Common myeloid progenitor, CD34-positive (primary cell): ENCODE results near the gene MED9.
"Not testable (repeated sequence)": the region's sequence is repeated elsewhere in the genome, so short reads cannot be mapped to it uniquely, and the experiment has no call there.

Source experiments
- CTCF ChIA-PET: fragments of 350-600 bp; sonication (Branson Sonifier 250); formaldehyde crosslinking; loops from one replicate; lab custom pipeline; 2021; ENCODE audit warnings: antibody characterized with exemption; lab: Charles Lee
- POLR2A ChIA-PET: fragments of 350-600 bp; sonication (Branson Sonifier 250); formaldehyde crosslinking; loops from one replicate; lab custom pipeline; 2021; ENCODE audit warnings: antibody characterized with exemption; lab: Charles Lee
- DNase-seq, 3 donors: peaks; one replicate each; pipeline versions ENCODE4 v3.0.0 to v3.0.0-alpha.2; 2013
- H3K27ac ChIP-seq, 2 experiments: 1 replicate in 1 of 2; 2 replicates in 1 of 2; pipeline ENCODE4 v1.7.0; 2013; ENCODE audit warnings: inconsistent platforms in 2 of 2, low read length in 2 of 2, mild to moderate bottlenecking in 2 of 2, low read depth in 1 of 2, moderate library complexity in 1 of 2; ENCODE audit not compliant: severe bottlenecking in 2 of 2, insufficient read depth in 1 of 2, poor library complexity in 1 of 2
- H3K27me3 ChIP-seq, 5 experiments: replicated peaks in 2 of 5; 1 replicate in 3 of 5; 2 replicates in 2 of 5; pipeline versions ENCODE4 v1.6.1 to v1.7.0; 2013; ENCODE audit warnings: low read length in 4 of 5, mild to moderate bottlenecking in 2 of 5, moderate library complexity in 2 of 5, inconsistent platforms in 1 of 5; ENCODE audit not compliant: insufficient read depth in 5 of 5, control insufficient read depth in 4 of 5
- H3K36me3 ChIP-seq, 4 experiments: 1 replicate in 2 of 4; 2 replicates in 2 of 4; pipeline versions ENCODE4 v1.6.1 to v1.7.0; 2013; ENCODE audit warnings: low read length in 3 of 4, control low read depth in 1 of 4, mild to moderate bottlenecking in 1 of 4; ENCODE audit not compliant: control insufficient read depth in 4 of 4, insufficient read depth in 4 of 4
- H3K4me1 ChIP-seq, 4 experiments: 1 replicate in 3 of 4; 2 replicates in 1 of 4; pipeline versions ENCODE4 v1.6.1 to v1.7.1; 2013; ENCODE audit warnings: low read length in 3 of 4, mild to moderate bottlenecking in 3 of 4, control low read depth in 1 of 4, inconsistent platforms in 1 of 4, moderate library complexity in 1 of 4; ENCODE audit not compliant: control insufficient read depth in 4 of 4, insufficient read depth in 4 of 4; ENCODE audit errors: control extremely low read depth in 1 of 4
- H3K4me3 ChIP-seq, 7 experiments: 1 replicate in 4 of 7; 2 replicates in 3 of 7; pipeline versions ENCODE4 v1.5.1 to v1.7.0; 2013; ENCODE audit warnings: mild to moderate bottlenecking in 7 of 7, low read length in 6 of 7, moderate library complexity in 6 of 7, inconsistent platforms in 2 of 7, low read depth in 2 of 7, control low read depth in 1 of 7; ENCODE audit not compliant: insufficient read depth in 4 of 7, control insufficient read depth in 1 of 7; ENCODE audit errors: extremely low read depth in 1 of 7
- H3K9me3 ChIP-seq, 5 experiments: 1 replicate in 4 of 5; 2 replicates in 1 of 5; pipeline versions ENCODE4 v1.6.1 to v1.7.1; 2013; ENCODE audit warnings: low read length in 4 of 5, mild to moderate bottlenecking in 2 of 5, inconsistent platforms in 1 of 5, low read depth in 1 of 5, moderate library complexity in 1 of 5; ENCODE audit not compliant: control insufficient read depth in 4 of 5, insufficient read depth in 2 of 5; ENCODE audit errors: control extremely low read depth in 1 of 5
- WGBS: methylation state at CpG from one replicate; pipeline ENCODE4 v1.1.5; 2013; ENCODE audit not compliant: insufficient coverage; 5-methylcytosine and 5-hydroxymethylcytosine counted together

Gene MED9

GRCh38 chr17:17463821-17464220, 13.0 kb upstream of the MED9 start:
- 97% methylated on average over 4 of the region's 6 CpGs for WGBS
- no peak overlapping the region for H3K27ac ChIP-seq
- H3K4me1 ChIP-seq, result peaks cover 0 to 3% (median 0%) of the 10 kb centered on the region in 4 experiments
- H3K9me3 ChIP-seq, result no peaks in the 10 kb centered on the region
- ChIA-PET POLR2A (no interaction called here), CTCF (interaction anchor here (1.0 to 1.5 kb wide), 3 partner anchors 9 to 98 kb away, joined by 3 to 4 read pairs (median 3); no protein-coding TSS in a partner anchor)
- no peak for DNase-seq
- no peaks in the 10 kb centered on the region for H3K36me3 ChIP-seq
- no peak overlapping the region for H3K4me3 ChIP-seq
- peaks cover 0 to 2% (median 0%) of the 10 kb centered on the region in 5 experiments for H3K27me3 ChIP-seq

GRCh38 chr17:17465878-17466277, 10.9 kb upstream of the MED9 start:
- POLR2A ChIA-PET, H3K27me3 ChIP-seq, H3K4me3 ChIP-seq, H3K36me3 ChIP-seq, H3K4me1 ChIP-seq, DNase-seq, H3K27ac ChIP-seq, H3K9me3 ChIP-seq: not testable (repeated sequence)
- CTCF ChIA-PET, result interaction anchor here (1.0 to 3.1 kb wide), 3 partner anchors 8 to 462 kb away, joined by 3 to 13 read pairs (median 3); no protein-coding TSS in a partner anchor
- WGBS, result 100% methylated on average over 1 of the region's 1 CpG

DNA sequence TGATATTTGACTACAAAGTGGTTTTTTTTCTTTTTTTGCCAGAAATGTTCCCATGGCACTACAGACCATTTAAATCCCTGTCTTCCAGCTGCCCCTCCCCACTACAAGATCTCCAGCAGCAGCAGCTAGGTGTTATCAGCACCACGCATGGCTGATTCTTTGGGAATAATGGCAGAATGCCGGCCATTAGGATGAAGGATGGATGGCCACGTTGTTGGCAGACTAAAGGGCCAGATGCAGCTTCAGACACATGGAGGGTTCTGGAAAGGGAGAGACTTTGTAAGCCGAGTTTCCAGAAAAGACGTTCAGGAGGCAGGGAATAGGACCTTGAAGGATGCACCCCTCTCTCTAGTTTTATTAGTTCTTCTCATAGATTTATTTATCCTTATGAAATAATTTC, 10.3 kb upstream of the MED9 start:
- POLR2A ChIA-PET, result no interaction called here

DNA sequence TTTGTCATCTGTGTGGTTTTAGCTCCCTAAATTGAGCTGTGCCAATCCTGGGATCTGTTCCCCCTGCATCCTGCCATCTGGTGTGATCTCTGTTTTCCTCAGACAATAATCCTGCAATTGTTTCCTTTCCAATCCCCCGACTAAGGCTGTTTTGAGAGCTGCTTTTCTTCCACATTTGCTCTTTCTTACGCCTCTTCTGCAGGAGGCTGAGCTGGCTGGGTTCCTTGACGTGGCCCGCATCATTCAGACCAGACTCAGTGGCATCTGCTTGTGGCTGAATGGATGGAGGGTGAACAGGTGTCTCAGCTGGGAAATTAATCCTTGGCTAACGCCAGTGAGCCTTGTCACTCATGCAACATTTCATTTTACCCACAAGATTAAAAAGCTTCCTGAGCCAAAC, 9.8 kb upstream of the MED9 start:
- Histone ChIP-seq H3K4me3 (no peak overlapping the region), H3K36me3 (no peaks in the 10 kb centered on the region), H3K27me3 (peaks cover 0 to 2% (median 0%) of the 10 kb centered on the region in 5 experiments), H3K4me1 (peaks cover 0 to 3% (median 0%) of the 10 kb centered on the region in 4 experiments), H3K27ac (no peak overlapping the region), H3K9me3 (no peaks in the 10 kb centered on the region)
- no peak for DNase-seq
- ChIA-PET CTCF (interaction anchor here (1.0 to 3.1 kb wide), 3 partner anchors 12 to 461 kb away, joined by 3 to 13 read pairs (median 3); no protein-coding TSS in a partner anchor), POLR2A (no interaction called here)
- WGBS, result 100% methylated on average over 3 of the region's 5 CpGs

More for the DNA sequence above, 10.3 kb upstream of the MED9 start:
- 63% methylated on average over 3 of the region's 5 CpGs for WGBS
- CTCF ChIA-PET, result interaction anchor here (1.0 to 3.1 kb wide), 3 partner anchors 7 to 461 kb away, joined by 3 to 13 read pairs (median 3); no protein-coding TSS in a partner anchor
- Histone ChIP-seq H3K9me3 (no peaks in the 10 kb centered on the region), H3K27me3 (peaks cover 0 to 2% (median 0%) of the 10 kb centered on the region in 5 experiments), H3K36me3 (no peaks in the 10 kb centered on the region), H3K27ac (no peak overlapping the region), H3K4me3 (no peak overlapping the region), H3K4me1 (peaks cover 0 to 3% (median 0%) of the 10 kb centered on the region in 4 experiments)
- DNase-seq, result no peak

GRCh38 chr17:17467720-17468119, 9.1 kb upstream of the MED9 start:
- WGBS, result 99% methylated on average over 5 of the region's 5 CpGs
- H3K4me1 ChIP-seq, result no peaks in the 10 kb centered on the region
- no peaks in the 10 kb centered on the region for H3K9me3 ChIP-seq
- peaks cover 0 to 2% (median 0%) of the 10 kb centered on the region in 5 experiments for H3K27me3 ChIP-seq
- no peak for DNase-seq
- no peak overlapping the region for H3K27ac ChIP-seq
- no peaks in the 10 kb centered on the region for H3K36me3 ChIP-seq
- ChIA-PET CTCF (interaction anchor here (1.1 to 3.1 kb wide), 5 partner anchors 13 to 115 kb away, joined by 3 to 13 read pairs (median 3); no protein-coding TSS in a partner anchor), POLR2A (no interaction called here)
- no peak overlapping the region for H3K4me3 ChIP-seq

GRCh38 chr17:17468217-17469010, 8.4 kb upstream of the MED9 start:
- DNase-seq, result no peak
- Histone ChIP-seq H3K4me3 (no peak overlapping the region), H3K27me3 (peaks cover 0 to 2% (median 0%) of the 10 kb centered on the region in 5 experiments), H3K36me3 (no peaks in the 10 kb centered on the region), H3K9me3 (no peaks in the 10 kb centered on the region), H3K4me1 (no peaks in the 10 kb centered on the region), H3K27ac (no peak overlapping the region)
- whole genome bisulfite sequencing, result 94% methylated on average over 5 of the region's 5 CpGs
- ChIA-PET POLR2A (no interaction called here), CTCF (interaction anchor here (1.1 to 3.1 kb wide), 4 partner anchors 13 to 115 kb away, joined by 3 to 13 read pairs (median 4); no protein-coding TSS in a partner anchor)

GRCh38 chr17:17469358-17469757, 7.4 kb upstream of the MED9 start:
- H3K27ac ChIP-seq, result no peak overlapping the region
- H3K4me1 ChIP-seq, result no peaks in the 10 kb centered on the region
- H3K9me3 ChIP-seq, result no peaks in the 10 kb centered on the region
- 90% methylated on average over 2 of the region's 4 CpGs for WGBS
- no peaks in the 10 kb centered on the region for H3K36me3 ChIP-seq
- H3K27me3 ChIP-seq, result no peaks in the 10 kb centered on the region
- ChIA-PET CTCF (interaction anchor here (1.5 kb wide), 1 partner anchor 28 kb away, joined by 3 read pairs; no protein-coding TSS in a partner anchor), POLR2A (no interaction called here)
- DNase-seq, result no peak
- H3K4me3 ChIP-seq, result no peak overlapping the region
